Kidney tubule cell (primary cell): ENCODE results near the gene PPID.
"Not testable (repeated sequence)": the region's sequence is repeated elsewhere in the genome, so short reads cannot be mapped to it uniquely, and the experiment has no call there.

ENCODE experiments used
- DNase-seq: peaks from one replicate; pipeline ENCODE4 v3.0.0-alpha.2; 2018; ENCODE audit warnings: low spot score

Gene PPID

DNA sequence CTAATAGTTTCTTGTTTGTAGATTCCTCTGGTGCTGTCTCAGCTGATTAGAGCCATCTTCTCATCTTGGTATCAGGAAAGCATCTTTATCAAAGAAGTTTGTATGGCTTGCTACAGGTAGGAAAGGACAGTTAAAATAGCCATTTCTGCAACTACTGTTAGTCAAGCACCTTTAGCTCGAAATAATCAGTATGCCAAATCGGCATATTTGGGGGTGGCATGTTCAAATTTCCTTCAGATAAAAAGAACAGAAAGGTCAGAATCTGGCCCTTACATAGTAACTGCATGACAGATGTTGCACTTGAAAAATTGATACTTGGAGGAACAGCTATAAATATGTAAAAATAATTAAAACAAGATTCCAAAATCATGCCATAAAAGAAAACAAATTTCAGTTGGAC is 56.3 kb downstream of the PPID start:
- DNase-seq = no peak

- no peak for DNase-seq
Measured at GRCh38 chr4:158664806-158665205, 58.4 kb downstream of the PPID start.

- DNase-seq = not testable (repeated sequence)
Measured at GRCh38 chr4:158663707-158664625, 59.2 kb downstream of the PPID start.

GRCh38 chr4:158663255-158663654 is 59.9 kb downstream of the PPID start:
- not testable (repeated sequence) for DNase-seq
